B cell (primary cell): ENCODE data around the gene CR1. TPM values are rescaled to one million over a fixed set of nuclear protein-coding genes. Genes with fewer than 3 reads are reported as not detected.
A peak's percentile ranks its signal among the peaks of the same experiment; 100 is the strongest.

ENCODE experiments used
- ATAC-seq: fragments of 200-7000 bp; cut with Tn5 transposase; one replicate; pipeline ENCODE4 v1.10.0; 2021; ENCODE audit warnings: low read depth, mild to moderate bottlenecking, moderate number of reproducible peaks, moderate library complexity
- CTCF ChIA-PET: fragments of 350-600 bp; sonication (Branson Sonifier 250); formaldehyde crosslinking; loops from one replicate; lab custom pipeline; 2021; ENCODE audit warnings: antibody characterized with exemption, inconsistent platforms; lab: Charles Lee
- POLR2A ChIA-PET: fragments of 350-600 bp; sonication (Branson Sonifier 250); formaldehyde crosslinking; loops from one replicate; lab custom pipeline; 2021; ENCODE audit warnings: antibody characterized with exemption; lab: Charles Lee
- DNase-seq: peaks from one replicate; pipeline ENCODE4 v3.0.0; 2013
- H2AFZ ChIP-seq: 2 replicates; pipeline ENCODE4 v1.6.1; 2012; ENCODE audit warnings: mild to moderate bottlenecking, low read depth, low read length; ENCODE audit not compliant: insufficient read depth, poor library complexity, severe bottlenecking
- H3K27ac ChIP-seq, 2 donors: 1 replicate in 1 of 2; 2 replicates in 1 of 2; pipeline ENCODE4 v1.5.1; 2012 to 2013; ENCODE audit warnings: low read length in 2 of 2, mild to moderate bottlenecking in 2 of 2, moderate library complexity in 1 of 2
- H3K27me3 ChIP-seq, 4 experiments: fragments of 200-600 bp in 1 of 4; sonication (generic) in 1 of 4; replicated peaks in 1 of 4; 1 replicate in 2 of 4; 2 replicates in 2 of 4; pipeline versions ENCODE4 v1.6.1 to v1.7.0; 2013 to 2016; ENCODE audit warnings: low read length in 3 of 4, mild to moderate bottlenecking in 2 of 4, mixed read lengths in 1 of 4, moderate library complexity in 1 of 4; ENCODE audit not compliant: insufficient read depth in 4 of 4, control insufficient read depth in 3 of 4; ENCODE audit errors: control extremely low read depth in 1 of 4
- H3K36me3 ChIP-seq, 2 experiments: replicated peaks in 1 of 2; 1 replicate in 1 of 2; 2 replicates in 1 of 2; pipeline versions ENCODE4 v1.6.1 to v1.7.1; 2013; ENCODE audit warnings: low read length in 1 of 2; ENCODE audit not compliant: insufficient read depth in 2 of 2, control insufficient read depth in 1 of 2; ENCODE audit errors: control extremely low read depth in 1 of 2, extremely low read depth in 1 of 2
- H3K4me1 ChIP-seq, 2 donors: fragments of 200-600 bp in 1 of 2; sonication (generic) in 1 of 2; 1 replicate in 1 of 2; 2 replicates in 1 of 2; pipeline versions ENCODE4 v1.5.1 to v1.6.1; 2013 to 2017; ENCODE audit warnings: low read length in 2 of 2; ENCODE audit not compliant: control insufficient read depth in 2 of 2, insufficient read depth in 2 of 2
- H3K4me2 ChIP-seq: replicated peaks from 2 replicates; pipeline ENCODE3; 2012; ENCODE audit warnings: mild to moderate bottlenecking, low read depth, low read length; ENCODE audit not compliant: poor library complexity, severe bottlenecking
- H3K4me3 ChIP-seq, 5 experiments: fragments of 200-600 bp in 1 of 5; sonication (generic) in 1 of 5; 1 replicate in 3 of 5; 2 replicates in 2 of 5; pipeline versions ENCODE4 v1.5.1 to v1.7.0; 2011 to 2016; ENCODE audit warnings: low read length in 4 of 5, mild to moderate bottlenecking in 4 of 5, low read depth in 2 of 5, control low read depth in 1 of 5, moderate library complexity in 1 of 5; ENCODE audit not compliant: insufficient read depth in 1 of 5; ENCODE audit errors: control extremely low read depth in 1 of 5, extremely low read depth in 1 of 5
- H3K79me2 ChIP-seq: fragments of 200-600 bp; sonication (generic); one replicate; pipeline ENCODE4 v1.6.0; 2016; ENCODE audit warnings: low read length; ENCODE audit not compliant: control insufficient read depth, insufficient read depth
- H3K9ac ChIP-seq: fragments of 200-600 bp; sonication (generic); 2 replicates; pipeline ENCODE4 v1.6.1; 2017; ENCODE audit warnings: mild to moderate bottlenecking, low read length, moderate library complexity
- H3K9me3 ChIP-seq, 3 donors: one replicate each; pipeline versions ENCODE4 v1.6.1 to v1.7.1; 2013; ENCODE audit warnings: low read length in 2 of 3; ENCODE audit not compliant: control insufficient read depth in 2 of 3, insufficient read depth in 1 of 3; ENCODE audit errors: control extremely low read depth in 1 of 3
- H4K20me1 ChIP-seq: 2 replicates; pipeline ENCODE4 v1.6.0; 2012; ENCODE audit warnings: mild to moderate bottlenecking, low read length; ENCODE audit not compliant: insufficient read depth, control insufficient read depth, poor library complexity, severe bottlenecking
- H3K27ac Mint-ChIP-seq: one replicate; pipeline ENCODE4 v1.8.0; 2021; ENCODE audit warnings: mixed read lengths
- H3K27me3 Mint-ChIP-seq: one replicate; pipeline ENCODE4 v1.8.0; 2021; ENCODE audit warnings: mixed read lengths
- H3K4me1 Mint-ChIP-seq: one replicate; pipeline ENCODE4 v1.8.0; 2021; ENCODE audit warnings: mixed read lengths
- H3K4me3 Mint-ChIP-seq: one replicate; pipeline ENCODE4 v1.8.0; 2021; ENCODE audit warnings: mixed read lengths
- H3K9me3 Mint-ChIP-seq: one replicate; pipeline ENCODE4 v1.8.0; 2022; ENCODE audit warnings: mixed read lengths; ENCODE audit not compliant: insufficient read depth
- EZH2 ChIP-seq: IDR thresholded peaks from 2 replicates; pipeline ENCODE4 v1.6.1; 2012; ENCODE audit warnings: borderline replicate concordance, low read depth, mild to moderate bottlenecking, moderate library complexity, low read length; ENCODE audit not compliant: insufficient read depth, poor library complexity, severe bottlenecking
- WGBS: methylation state at CpG from one replicate; pipeline ENCODE4 v1.1.5; 2013; ENCODE audit warnings: missing lambda C conversion rate; ENCODE audit not compliant: insufficient coverage; 5-methylcytosine and 5-hydroxymethylcytosine counted together
- intact Hi-C: fragments of 100-400 bp; cut with micrococcal nuclease; formaldehyde crosslinking; loops from one replicate; pipeline ENCODE4 v1.10.0; 2022
- polyA plus RNA-seq: library from polyadenylated mRNA; depleted of rRNA; stranded (reverse); fragments of >200 nt; gene quantifications from 2 replicates; pipeline ENCODE4 v1.2.3, GENCODE V29; 2012
- total RNA-seq, 2 donors: library from RNA; stranded (reverse); fragments of 120-200 nt in 1 of 2; gene quantifications; 1 replicate in 1 of 2; 2 replicates in 1 of 2; pipeline versions ENCODE4 v1.2.3 to v1.2.4, GENCODE V29; 2013 to 2022
- TF ChIP-seq, protein P1 (sequence below): fragments of 200-600 bp; IDR thresholded peaks from one replicate; pipeline ENCODE4 v1.8.0; 2022; ENCODE audit warnings: antibody characterized with exemption, mild to moderate bottlenecking

Gene CR1
- total and polyA plus RNA-seq, 2 donors (not counting 1 experiment from before 2014, with no cell fraction given): 26.4 to 36.7 TPM

DNA sequence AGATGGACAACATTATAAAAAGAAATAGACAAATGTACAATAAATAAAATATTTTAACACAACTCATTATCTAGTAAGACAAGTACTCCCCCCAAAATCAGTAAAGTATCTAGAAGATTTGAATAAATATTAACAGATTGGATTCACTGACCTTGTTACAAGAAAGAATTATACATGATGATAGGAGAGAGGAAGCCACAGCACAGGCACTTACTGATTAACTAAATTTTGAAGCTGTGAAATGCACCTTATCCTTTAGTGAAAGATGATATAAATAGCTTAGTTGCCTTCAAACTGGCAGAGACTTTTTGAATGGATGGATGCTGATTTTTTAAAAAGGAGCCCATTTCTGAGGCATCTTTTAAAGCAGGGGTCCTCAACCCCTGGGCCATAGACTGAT lies 8.5 kb downstream of the CR1 start:
- no peak overlapping the region for H3K4me3 Mint-ChIP-seq
- H2AFZ ChIP-seq: no peak overlapping the region
- no peak overlapping the region for H3K4me3 ChIP-seq
- H3K9me3 ChIP-seq: no peaks in the 10 kb centered on the region
- POLR2A ChIA-PET: no interaction called here
- peaks cover 11 to 39% of the 10 kb centered on the region in 2 experiments for H3K36me3 ChIP-seq
- no peak for DNase-seq
- ATAC-seq: no peak
- TF ChIP-seq, protein P1, sequence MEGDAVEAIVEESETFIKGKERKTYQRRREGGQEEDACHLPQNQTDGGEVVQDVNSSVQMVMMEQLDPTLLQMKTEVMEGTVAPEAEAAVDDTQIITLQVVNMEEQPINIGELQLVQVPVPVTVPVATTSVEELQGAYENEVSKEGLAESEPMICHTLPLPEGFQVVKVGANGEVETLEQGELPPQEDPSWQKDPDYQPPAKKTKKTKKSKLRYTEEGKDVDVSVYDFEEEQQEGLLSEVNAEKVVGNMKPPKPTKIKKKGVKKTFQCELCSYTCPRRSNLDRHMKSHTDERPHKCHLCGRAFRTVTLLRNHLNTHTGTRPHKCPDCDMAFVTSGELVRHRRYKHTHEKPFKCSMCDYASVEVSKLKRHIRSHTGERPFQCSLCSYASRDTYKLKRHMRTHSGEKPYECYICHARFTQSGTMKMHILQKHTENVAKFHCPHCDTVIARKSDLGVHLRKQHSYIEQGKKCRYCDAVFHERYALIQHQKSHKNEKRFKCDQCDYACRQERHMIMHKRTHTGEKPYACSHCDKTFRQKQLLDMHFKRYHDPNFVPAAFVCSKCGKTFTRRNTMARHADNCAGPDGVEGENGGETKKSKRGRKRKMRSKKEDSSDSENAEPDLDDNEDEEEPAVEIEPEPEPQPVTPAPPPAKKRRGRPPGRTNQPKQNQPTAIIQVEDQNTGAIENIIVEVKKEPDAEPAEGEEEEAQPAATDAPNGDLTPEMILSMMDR: no peak
- TF ChIP-seq EZH2: no peak
- H3K9me3 Mint-ChIP-seq: no peaks in the 10 kb centered on the region
- CTCF ChIA-PET: no interaction called here
- H3K4me1 ChIP-seq: peaks cover 0 to 4% of the 10 kb centered on the region in 2 donors
- H3K27ac ChIP-seq: no peak overlapping the region
- H3K4me1 Mint-ChIP-seq: peaks cover 7% of the 10 kb centered on the region
- H3K27me3 ChIP-seq: no peaks in the 10 kb centered on the region
- intact Hi-C loops: no loop called here
- H4K20me1 ChIP-seq: peaks cover 11% of the 10 kb centered on the region
- no peaks in the 10 kb centered on the region for H3K27me3 Mint-ChIP-seq
- H3K9ac ChIP-seq: no peak overlapping the region
- H3K79me2 ChIP-seq: peaks cover 53% of the 10 kb centered on the region
- no peak overlapping the region for H3K4me2 ChIP-seq
- no peak overlapping the region for H3K27ac Mint-ChIP-seq

GRCh38 chr1:207510444-207510843 lies 14.5 kb downstream of the CR1 start:
- H3K9ac ChIP-seq: no peak overlapping the region
- peak overlapping the region; percentile 21 for H3K27ac Mint-ChIP-seq
- no peak overlapping the region for H3K4me3 ChIP-seq
- H3K4me1 Mint-ChIP-seq: no peaks in the 10 kb centered on the region
- no peak overlapping the region for H3K27ac ChIP-seq
- WGBS: no CpG with 5 or more reads among the region's 1 CpG
- H3K4me2 ChIP-seq: no peak overlapping the region
- H2AFZ ChIP-seq: no peak overlapping the region
- DNase-seq (no peak), ATAC-seq (no peak)
- no peaks in the 10 kb centered on the region for H4K20me1 ChIP-seq
- H3K27me3 Mint-ChIP-seq: no peaks in the 10 kb centered on the region
- H3K9me3 ChIP-seq: no peaks in the 10 kb centered on the region
- H3K4me3 Mint-ChIP-seq: no peak overlapping the region
- intact Hi-C loops: no loop called here
- ChIA-PET CTCF (no interaction called here), POLR2A (no interaction called here)
- peaks cover 21 to 61% of the 10 kb centered on the region in 2 experiments for H3K36me3 ChIP-seq
- no peak for TF ChIP-seq EZH2
- TF ChIP-seq, protein P1: no peak
- H3K4me1 ChIP-seq: no peaks in the 10 kb centered on the region
- no peaks in the 10 kb centered on the region for H3K27me3 ChIP-seq
- H3K9me3 Mint-ChIP-seq: no peaks in the 10 kb centered on the region
- peaks cover 3% of the 10 kb centered on the region for H3K79me2 ChIP-seq
